ENCODE data around the gene CTCFL.

Gene CTCFL

DNA sequence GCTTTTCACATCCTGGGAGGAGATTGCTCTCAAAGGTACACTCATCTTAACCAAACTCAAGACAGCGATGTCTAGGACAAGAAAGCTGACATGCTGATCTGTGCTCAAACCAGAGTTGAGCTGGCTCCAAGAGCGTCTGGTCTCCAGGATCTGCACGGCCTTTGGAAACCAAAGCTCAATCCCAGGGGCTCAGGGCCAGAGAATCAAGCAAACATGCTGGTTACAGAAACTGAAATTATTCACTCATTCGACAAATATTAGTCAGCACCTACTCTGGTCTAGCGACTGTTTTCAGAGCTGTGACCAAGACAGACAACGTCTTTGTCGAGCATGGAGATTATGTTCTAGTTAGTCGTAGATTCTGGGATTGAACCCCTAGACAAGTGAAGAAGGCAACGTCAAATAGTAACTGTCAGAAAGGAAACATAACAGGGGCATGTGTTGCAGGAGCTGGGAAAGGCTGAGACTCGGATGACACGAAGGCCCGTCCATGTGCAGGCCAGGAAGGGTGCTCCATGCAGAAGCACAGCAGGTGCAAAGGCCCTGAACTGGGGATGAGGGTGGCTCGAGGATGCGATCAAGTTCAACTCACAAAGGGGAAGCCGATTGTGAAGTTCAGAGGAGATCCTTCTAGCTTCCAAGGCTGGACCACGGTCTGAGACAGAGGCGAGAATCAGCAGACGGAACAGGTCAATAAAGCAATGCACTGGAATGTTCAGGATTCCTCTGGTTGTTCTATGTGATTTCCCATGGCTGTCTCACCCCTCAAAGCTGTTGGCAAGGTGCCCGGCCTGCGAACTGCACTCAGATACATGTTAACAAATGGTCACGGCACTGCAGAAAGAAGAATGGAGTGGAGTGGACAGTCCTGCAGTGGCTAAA lies 23.5 kb upstream of the CTCFL start:
- H3K9me3 ChIP-seq (ENCODE audit: insufficient read depth, low read length): no peaks in the 10 kb centered on the region
- no peaks in the 10 kb centered on the region for H3K27me3 ChIP-seq (ENCODE audit: insufficient read depth, insufficient read length)
- TF ChIP-seq ZNF274 (IDR thresholded peaks at IDR 0.05; ENCODE audit: low read depth, low read length) (no peak), YY1 (IDR thresholded peaks at IDR 0.05; ENCODE audit: insufficient read depth, insufficient read length) (no peak), SUZ12 (IDR thresholded peaks at IDR 0.05; ENCODE audit: extremely low read depth, insufficient read depth, insufficient read length) (no peak)
- H3K4me1 ChIP-seq (ENCODE audit: insufficient read depth, insufficient read length): peaks cover under 1% of the 10 kb centered on the region
- H3K9ac ChIP-seq (ENCODE audit: insufficient read length, low read depth): no peak overlapping the region
- H3K4me3 ChIP-seq (ENCODE audit: insufficient read length, low read depth): no peak overlapping the region
- H3K36me3 ChIP-seq (ENCODE audit: insufficient read depth, insufficient read length, low read length): no peaks in the 10 kb centered on the region
- DNase-seq (ENCODE audit: low read depth, low spot score): no peak

- no peak for DNase-seq (ENCODE audit: low read depth, low spot score)
- H3K9me3 ChIP-seq (ENCODE audit: insufficient read depth, low read length): no peaks in the 10 kb centered on the region
Observed at GRCh38 chr20:57546956-57547649, 22.2 kb upstream of the CTCFL start.

DNA sequence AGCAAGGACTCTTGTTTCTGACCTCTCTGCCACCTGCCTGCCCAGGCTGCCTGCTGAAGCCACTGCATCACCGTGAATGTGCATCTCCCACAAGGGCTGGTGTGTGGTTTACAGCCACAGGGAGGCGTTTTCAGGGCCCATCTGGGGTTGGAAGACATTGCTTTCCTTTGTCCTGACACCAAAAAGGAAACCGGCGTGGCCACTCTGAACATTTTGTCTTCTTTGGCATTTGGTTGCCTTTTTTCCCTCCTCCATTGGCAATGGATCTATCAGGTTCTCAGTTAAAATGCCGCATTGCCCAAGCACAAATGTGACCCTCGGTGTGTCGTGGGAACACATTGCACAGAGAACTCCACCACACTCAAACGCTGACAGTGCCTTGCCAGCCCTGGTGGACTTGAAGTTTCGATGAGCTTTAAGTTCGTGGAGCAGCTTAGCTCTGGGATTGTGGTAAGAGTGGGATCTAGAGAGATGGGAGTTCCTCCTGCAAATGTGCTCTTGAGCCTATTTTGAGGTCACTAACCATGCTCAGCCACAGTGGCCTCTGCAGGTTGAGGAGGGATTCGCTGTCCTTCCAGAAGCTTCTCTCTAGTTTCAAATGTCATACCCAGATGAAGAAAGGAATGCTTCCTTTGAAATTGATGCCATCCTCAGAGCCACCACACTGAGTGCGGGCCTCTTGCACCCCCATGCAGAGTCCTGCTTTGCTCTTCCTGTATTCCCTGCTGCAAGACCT lies 21.2 kb upstream of the CTCFL start:
- DNase-seq (ENCODE audit: low read depth, low spot score): no peak
- Histone ChIP-seq H3K4me1 (ENCODE audit: insufficient read depth, insufficient read length) (no peaks in the 10 kb centered on the region), H3K9ac (ENCODE audit: insufficient read length, low read depth) (no peak overlapping the region), H3K4me3 (ENCODE audit: insufficient read length, low read depth) (no peak overlapping the region), H3K9me3 (ENCODE audit: insufficient read depth, low read length) (no peaks in the 10 kb centered on the region), H3K36me3 (ENCODE audit: insufficient read depth, insufficient read length, low read length) (no peaks in the 10 kb centered on the region), H3K27me3 (ENCODE audit: insufficient read depth, insufficient read length) (no peaks in the 10 kb centered on the region)
- no peak for TF ChIP-seq ZNF274 (IDR thresholded peaks at IDR 0.05; ENCODE audit: low read depth, low read length)
- no peak for TF ChIP-seq SUZ12 (IDR thresholded peaks at IDR 0.05; ENCODE audit: extremely low read depth, insufficient read depth, insufficient read length)
- no peak for TF ChIP-seq YY1 (IDR thresholded peaks at IDR 0.05; ENCODE audit: insufficient read depth, insufficient read length)

More at GRCh38 chr20:57546956-57547649, 22.2 kb upstream of the CTCFL start:
- no peak overlapping the region for H3K4me3 ChIP-seq (ENCODE audit: insufficient read length, low read depth)
- TF ChIP-seq YY1 (IDR thresholded peaks at IDR 0.05; ENCODE audit: insufficient read depth, insufficient read length) (no peak), SUZ12 (IDR thresholded peaks at IDR 0.05; ENCODE audit: extremely low read depth, insufficient read depth, insufficient read length) (no peak), ZNF274 (IDR thresholded peaks at IDR 0.05; ENCODE audit: low read depth, low read length) (no peak)
- no peaks in the 10 kb centered on the region for H3K36me3 ChIP-seq (ENCODE audit: insufficient read depth, insufficient read length, low read length)
- no peak overlapping the region for H3K9ac ChIP-seq (ENCODE audit: insufficient read length, low read depth)
- no peaks in the 10 kb centered on the region for H3K27me3 ChIP-seq (ENCODE audit: insufficient read depth, insufficient read length)
- no peaks in the 10 kb centered on the region for H3K4me1 ChIP-seq (ENCODE audit: insufficient read depth, insufficient read length)

DNA sequence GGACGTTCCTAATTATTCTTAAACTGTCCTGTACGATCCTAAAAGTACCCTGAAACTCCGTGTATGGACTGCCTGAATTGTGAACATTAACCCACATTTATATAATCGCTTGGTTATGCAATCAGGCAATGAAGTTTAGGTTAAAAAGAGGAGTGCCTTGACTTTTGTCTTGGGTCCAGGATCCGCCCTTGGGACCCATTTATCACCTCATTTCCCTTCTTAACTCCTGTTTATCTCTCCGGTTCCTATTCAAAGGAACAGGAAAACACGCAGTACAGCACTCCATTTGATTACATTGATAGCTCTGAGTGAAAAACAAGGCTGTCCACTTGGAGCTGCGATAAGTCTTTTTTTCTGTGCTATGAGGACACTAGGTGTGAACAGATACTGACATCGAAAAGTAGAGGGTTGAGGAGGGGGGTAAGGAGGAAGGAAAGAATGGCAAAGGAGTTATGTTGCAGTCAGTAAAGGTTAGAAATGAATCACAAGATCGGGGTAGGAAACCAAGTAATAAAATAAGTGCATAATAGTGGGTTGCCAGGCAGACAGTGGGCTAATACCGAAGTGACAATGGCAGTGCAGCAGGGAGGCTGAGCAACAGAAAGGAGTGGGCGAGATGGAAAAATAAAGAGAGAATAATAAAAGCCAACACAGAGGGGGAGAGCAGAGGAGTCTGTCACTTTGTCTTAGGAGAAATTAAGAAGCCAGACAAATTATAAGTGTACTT lies 20.1 kb upstream of the CTCFL start:
- no peak for DNase-seq (ENCODE audit: low read depth, low spot score)
- no peaks in the 10 kb centered on the region for H3K27me3 ChIP-seq (ENCODE audit: insufficient read depth, insufficient read length)
- H3K4me3 ChIP-seq (ENCODE audit: insufficient read length, low read depth): no peak overlapping the region
- no peak overlapping the region for H3K9ac ChIP-seq (ENCODE audit: insufficient read length, low read depth)
- TF ChIP-seq ZNF274 (IDR thresholded peaks at IDR 0.05; ENCODE audit: low read depth, low read length) (no peak), YY1 (IDR thresholded peaks at IDR 0.05; ENCODE audit: insufficient read depth, insufficient read length) (no peak), SUZ12 (IDR thresholded peaks at IDR 0.05; ENCODE audit: extremely low read depth, insufficient read depth, insufficient read length) (no peak)
- H3K4me1 ChIP-seq (ENCODE audit: insufficient read depth, insufficient read length): no peaks in the 10 kb centered on the region
- no peaks in the 10 kb centered on the region for H3K36me3 ChIP-seq (ENCODE audit: insufficient read depth, insufficient read length, low read length)
- no peaks in the 10 kb centered on the region for H3K9me3 ChIP-seq (ENCODE audit: insufficient read depth, low read length)

- DNase-seq (ENCODE audit: low read depth, low spot score): no peak
- TF ChIP-seq SUZ12 (IDR thresholded peaks at IDR 0.05; ENCODE audit: extremely low read depth, insufficient read depth, insufficient read length) (no peak), YY1 (IDR thresholded peaks at IDR 0.05; ENCODE audit: insufficient read depth, insufficient read length) (no peak), ZNF274 (IDR thresholded peaks at IDR 0.05; ENCODE audit: low read depth, low read length) (no peak)
- H3K36me3 ChIP-seq (ENCODE audit: insufficient read depth, insufficient read length, low read length): no peaks in the 10 kb centered on the region
- H3K4me1 ChIP-seq (ENCODE audit: insufficient read depth, insufficient read length): no peaks in the 10 kb centered on the region
- no peaks in the 10 kb centered on the region for H3K27me3 ChIP-seq (ENCODE audit: insufficient read depth, insufficient read length)
- H3K9me3 ChIP-seq (ENCODE audit: insufficient read depth, low read length): peaks cover 4% of the 10 kb centered on the region; the same call in 1 of the 2 replicates
- no peak overlapping the region for H3K4me3 ChIP-seq (ENCODE audit: insufficient read length, low read depth)
- no peak overlapping the region for H3K9ac ChIP-seq (ENCODE audit: insufficient read length, low read depth)
Observed at GRCh38 chr20:57543754-57544153, 18.8 kb upstream of the CTCFL start.

DNA sequence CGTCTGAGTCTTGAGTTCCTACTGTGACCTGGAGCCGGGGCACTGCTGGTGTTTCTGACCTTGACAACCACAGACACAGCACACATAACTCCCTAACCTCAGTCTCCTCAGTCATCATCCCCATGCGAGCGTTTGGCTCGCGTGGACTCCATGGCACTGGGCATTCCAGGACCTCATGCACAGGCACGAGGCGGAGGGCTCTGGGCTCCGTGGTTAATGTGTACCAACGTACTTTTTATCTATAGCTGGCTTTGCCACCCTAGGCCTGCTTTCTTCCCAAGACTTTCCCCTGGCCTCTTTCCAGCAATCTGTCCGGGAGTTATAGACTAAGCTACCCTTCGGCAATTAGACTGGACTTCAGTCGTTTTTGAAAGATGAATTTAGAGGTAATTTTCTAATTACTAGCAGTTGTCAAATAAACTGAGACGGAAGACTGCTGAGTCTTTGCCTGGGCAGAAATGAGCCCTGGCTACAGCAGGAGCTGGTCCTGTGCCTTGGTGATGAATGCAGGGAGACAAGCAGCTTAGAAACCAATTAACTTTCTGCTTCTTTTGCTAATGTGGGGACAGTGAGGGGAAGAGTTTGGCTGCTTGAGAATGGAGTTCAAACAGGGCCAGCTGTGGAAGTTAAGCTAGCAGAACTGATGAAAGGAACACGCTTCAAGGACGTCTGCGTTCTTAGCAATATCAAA lies 16.1 kb upstream of the CTCFL start:
- peak; percentile 25 for DNase-seq (ENCODE audit: low read depth, low spot score)
- no peaks in the 10 kb centered on the region for H3K27me3 ChIP-seq (ENCODE audit: insufficient read depth, insufficient read length)

More for the DNA sequence above, 16.1 kb upstream of the CTCFL start:
- H3K36me3 ChIP-seq (ENCODE audit: insufficient read depth, insufficient read length, low read length): no peaks in the 10 kb centered on the region
- TF ChIP-seq ZNF274 (IDR thresholded peaks at IDR 0.05; ENCODE audit: low read depth, low read length) (no peak), YY1 (IDR thresholded peaks at IDR 0.05; ENCODE audit: insufficient read depth, insufficient read length) (no peak)
- no peaks in the 10 kb centered on the region for H3K4me1 ChIP-seq (ENCODE audit: insufficient read depth, insufficient read length)
- H3K9me3 ChIP-seq (ENCODE audit: insufficient read depth, low read length): peaks cover 30% of the 10 kb centered on the region; the same call in 1 of the 2 replicates
- H3K4me3 ChIP-seq (ENCODE audit: insufficient read length, low read depth): no peak overlapping the region
- H3K9ac ChIP-seq (ENCODE audit: insufficient read length, low read depth): no peak overlapping the region

All from NT2/D1 (cell line).